ENCODE results near the gene NEU4. TPM values are rescaled to one million over a fixed set of nuclear protein-coding genes. Genes with fewer than 3 reads are reported as not detected.

Gene NEU4
- total RNA-seq, 4 donors from 2014 or later = 0.78 to 5.7 (median 1.1) TPM; not detected in 1

GRCh38 chr2:241763551-241764274 is 45.3 kb upstream of the NEU4 start:
- TF ChIP-seq, protein P1, sequence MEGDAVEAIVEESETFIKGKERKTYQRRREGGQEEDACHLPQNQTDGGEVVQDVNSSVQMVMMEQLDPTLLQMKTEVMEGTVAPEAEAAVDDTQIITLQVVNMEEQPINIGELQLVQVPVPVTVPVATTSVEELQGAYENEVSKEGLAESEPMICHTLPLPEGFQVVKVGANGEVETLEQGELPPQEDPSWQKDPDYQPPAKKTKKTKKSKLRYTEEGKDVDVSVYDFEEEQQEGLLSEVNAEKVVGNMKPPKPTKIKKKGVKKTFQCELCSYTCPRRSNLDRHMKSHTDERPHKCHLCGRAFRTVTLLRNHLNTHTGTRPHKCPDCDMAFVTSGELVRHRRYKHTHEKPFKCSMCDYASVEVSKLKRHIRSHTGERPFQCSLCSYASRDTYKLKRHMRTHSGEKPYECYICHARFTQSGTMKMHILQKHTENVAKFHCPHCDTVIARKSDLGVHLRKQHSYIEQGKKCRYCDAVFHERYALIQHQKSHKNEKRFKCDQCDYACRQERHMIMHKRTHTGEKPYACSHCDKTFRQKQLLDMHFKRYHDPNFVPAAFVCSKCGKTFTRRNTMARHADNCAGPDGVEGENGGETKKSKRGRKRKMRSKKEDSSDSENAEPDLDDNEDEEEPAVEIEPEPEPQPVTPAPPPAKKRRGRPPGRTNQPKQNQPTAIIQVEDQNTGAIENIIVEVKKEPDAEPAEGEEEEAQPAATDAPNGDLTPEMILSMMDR (IDR thresholded peaks at IDR 0.05) = no peak
- TF ChIP-seq POLR2A (IDR thresholded peaks at IDR 0.05) = no peak
- Histone ChIP-seq H3K27ac (no peak overlapping the region), H3K27me3 (no peaks in the 10 kb centered on the region), H3K36me3 (peaks cover 0 to 5% of the 10 kb centered on the region in 2 donors), H3K4me3 (replicated peaks in 1 of 3) (no peak overlapping the region), H3K4me1 (no peaks in the 10 kb centered on the region), H3K9me3 (no peaks in the 10 kb centered on the region)
- intact Hi-C loops (cut with DNase I) = no loop called here
- WGBS, 2 donors = 78 to 90% methylated on average over 17 to 20 of the region's 20 CpGs
- no peak for DNase-seq

DNA sequence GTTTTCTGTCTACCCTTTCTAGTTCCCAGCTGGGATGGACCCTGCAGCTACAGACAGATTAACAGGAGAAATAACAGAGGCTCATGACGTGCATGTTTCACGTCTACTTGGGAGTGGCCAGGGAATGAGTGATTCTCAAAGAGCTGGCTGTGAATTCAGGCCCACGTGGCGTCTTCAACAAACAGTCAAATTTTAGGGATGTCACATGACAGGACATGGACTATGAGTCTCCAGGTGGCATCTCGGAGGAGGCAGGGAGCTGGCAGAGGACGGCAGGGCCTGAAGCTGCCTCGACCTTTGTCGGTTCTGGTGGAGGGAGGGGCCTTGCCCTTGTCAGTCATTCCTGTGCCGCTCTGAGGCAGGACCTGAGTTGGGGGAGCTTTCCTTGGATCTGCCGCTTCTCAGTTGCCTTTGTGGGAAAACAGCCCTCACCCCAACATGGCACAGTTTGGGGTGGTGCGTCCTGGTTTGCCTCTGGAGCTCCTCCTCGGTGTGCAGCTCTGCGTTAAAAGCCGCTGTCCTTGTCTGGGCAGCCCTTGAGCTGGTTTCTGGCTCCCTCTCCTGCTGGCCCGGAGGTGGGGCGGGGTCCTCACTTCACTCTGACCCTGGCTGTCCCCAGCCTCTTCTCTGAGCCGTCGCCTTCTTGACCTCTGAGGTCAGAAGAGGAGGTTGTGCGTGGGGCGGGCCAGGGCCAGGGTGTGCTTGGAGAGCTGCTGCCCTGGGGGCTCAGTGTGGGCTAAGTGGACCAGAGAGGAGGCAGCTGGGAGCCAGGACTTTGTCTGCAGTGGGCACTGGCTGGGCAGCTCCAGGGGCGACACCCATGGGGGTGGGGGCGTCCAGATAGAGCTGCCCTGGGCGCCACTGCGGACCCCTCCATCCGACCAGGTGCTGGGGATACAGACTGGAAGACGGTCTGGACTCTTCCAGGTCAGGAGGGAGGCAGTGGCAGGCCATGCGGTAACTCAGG is 44.4 kb upstream of the NEU4 start:
- Histone ChIP-seq H3K4me3 (replicated peaks in 1 of 3) (no peak overlapping the region), H3K9me3 (no peaks in the 10 kb centered on the region), H3K36me3 (peaks cover 0 to 5% of the 10 kb centered on the region in 2 donors), H3K27ac (no peak overlapping the region), H3K27me3 (no peaks in the 10 kb centered on the region), H3K4me1 (no peaks in the 10 kb centered on the region)
- TF ChIP-seq POLR2A (IDR thresholded peaks at IDR 0.05) = no peak
- TF ChIP-seq, protein P1 (IDR thresholded peaks at IDR 0.05) = no peak
- no peak for DNase-seq
- intact Hi-C loops (cut with DNase I) = no loop called here
- WGBS, 2 donors = 80 to 85% methylated on average over 13 to 21 of the region's 27 CpGs

DNA sequence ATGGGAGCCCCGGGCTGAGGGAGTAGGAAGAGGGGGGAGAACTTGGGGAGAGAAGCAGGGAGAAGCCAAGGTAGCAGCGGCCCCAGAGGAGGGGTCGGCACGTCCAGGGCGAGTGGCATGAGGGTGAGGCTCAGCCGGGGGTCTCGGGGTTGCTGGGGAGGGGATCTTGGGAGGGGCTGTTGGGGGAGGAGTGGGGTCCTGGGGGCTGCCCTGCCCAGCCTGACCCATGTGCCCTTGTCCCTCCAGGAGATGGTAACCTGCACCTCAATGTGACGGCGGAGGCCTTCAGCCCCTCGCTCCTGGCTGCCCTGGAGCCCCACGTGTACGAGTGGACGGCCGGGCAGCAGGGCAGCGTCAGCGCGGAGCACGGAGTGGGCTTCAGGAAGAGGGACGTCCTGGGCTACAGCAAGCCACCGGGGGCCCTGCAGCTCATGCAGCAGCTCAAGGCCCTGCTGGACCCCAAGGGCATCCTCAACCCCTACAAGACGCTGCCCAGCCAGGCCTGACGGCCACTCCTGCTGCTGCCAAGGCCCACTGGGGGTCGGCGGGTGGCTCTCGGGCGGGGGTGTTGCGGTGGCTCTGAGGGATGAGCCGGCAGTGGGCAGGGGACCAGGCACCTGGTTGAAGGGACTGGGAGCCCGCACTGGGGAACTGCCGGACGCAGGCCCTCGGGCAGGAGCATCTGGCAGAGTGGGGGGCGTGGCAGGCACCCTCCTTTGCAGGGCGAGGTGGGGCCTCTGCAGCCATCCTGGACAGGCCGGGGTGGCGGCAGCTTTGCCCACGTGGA is 41.3 kb upstream of the NEU4 start:
- Histone ChIP-seq H3K27ac (no peak overlapping the region), H3K4me3 (replicated peaks in 1 of 3) (no peak overlapping the region), H3K36me3 (peaks cover 0 to 5% of the 10 kb centered on the region in 2 donors), H3K4me1 (peaks cover 0 to 9% of the 10 kb centered on the region in 2 donors), H3K9me3 (no peaks in the 10 kb centered on the region), H3K27me3 (no peaks in the 10 kb centered on the region)
- intact Hi-C loops (cut with DNase I) = no loop called here
- no peak for TF ChIP-seq POLR2A (IDR thresholded peaks at IDR 0.05)
- TF ChIP-seq, protein P1 (IDR thresholded peaks at IDR 0.05) = no peak
- no peak for DNase-seq
- WGBS, 2 donors = 97% methylated on average over 14 to 15 of the region's 37 CpGs

DNA sequence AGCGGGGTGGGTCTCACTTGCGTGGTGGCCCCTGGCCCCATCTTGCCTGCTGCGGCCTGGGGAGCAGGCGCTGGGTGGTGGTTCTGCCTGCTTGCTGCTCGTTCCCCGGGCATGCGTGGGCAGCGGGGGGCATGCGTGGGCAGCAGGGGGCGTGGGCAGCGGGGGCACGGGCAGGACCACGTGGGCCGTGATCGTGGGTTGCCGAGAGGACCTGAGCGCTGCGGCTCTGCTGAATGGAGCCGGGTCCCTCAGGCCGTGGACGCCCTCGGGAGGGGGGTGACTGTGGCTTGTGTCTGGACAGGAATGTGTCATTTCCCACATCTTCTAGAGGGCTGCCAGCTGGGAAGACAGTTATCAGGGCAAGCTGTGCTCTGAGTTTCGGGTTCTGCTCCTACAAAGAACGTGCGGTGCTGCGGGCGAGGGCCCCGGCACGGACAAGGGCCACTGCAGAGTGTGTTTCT is 40.7 kb upstream of the NEU4 start:
- H3K27me3 ChIP-seq = no peaks in the 10 kb centered on the region
- peaks cover 0 to 5% of the 10 kb centered on the region in 2 donors for H3K36me3 ChIP-seq
- no peak overlapping the region for H3K27ac ChIP-seq
- peaks cover 0 to 9% of the 10 kb centered on the region in 2 donors for H3K4me1 ChIP-seq
- intact Hi-C loops (cut with DNase I) = no loop called here
- H3K4me3 ChIP-seq (replicated peaks in 1 of 3) = no peak overlapping the region
- no peak for DNase-seq
- WGBS, 2 donors = 93 to 94% methylated on average over 20 to 23 of the region's 29 CpGs
- H3K9me3 ChIP-seq = no peaks in the 10 kb centered on the region
- TF ChIP-seq, protein P1 (IDR thresholded peaks at IDR 0.05) = no peak
- TF ChIP-seq POLR2A (IDR thresholded peaks at IDR 0.05) = no peak

All from thyroid gland (tissue), 4 donors.